Osteocyte (in vitro differentiated cells): ENCODE data around the gene ITGA1. TPM values are rescaled to one million over a fixed set of nuclear protein-coding genes. Genes with fewer than 3 reads are reported as not detected.

ENCODE experiments used
- DNase-seq: peaks from one replicate; pipeline ENCODE4 v3.0.0; 2021; ENCODE audit warnings: mixed read lengths; ENCODE audit not compliant: unreplicated experiment; ENCODE audit errors: extremely low spot score
- H3K27ac Mint-ChIP-seq: one replicate; pipeline ENCODE4 v1.8.0; 2021; ENCODE audit warnings: mild to moderate bottlenecking, mixed read lengths; ENCODE audit not compliant: unreplicated experiment
- H3K27me3 Mint-ChIP-seq: one replicate; pipeline ENCODE4 v1.8.0; 2021; ENCODE audit warnings: mixed read lengths; ENCODE audit not compliant: unreplicated experiment
- H3K36me3 Mint-ChIP-seq: one replicate; pipeline ENCODE4 v1.8.0; 2021; ENCODE audit warnings: mixed read lengths; ENCODE audit not compliant: unreplicated experiment
- H3K4me1 Mint-ChIP-seq: one replicate; pipeline ENCODE4 v1.8.0; 2021; ENCODE audit warnings: mixed read lengths; ENCODE audit not compliant: unreplicated experiment
- H3K4me3 Mint-ChIP-seq: one replicate; pipeline ENCODE4 v1.8.0; 2021; ENCODE audit warnings: mild to moderate bottlenecking, moderate library complexity, mixed read lengths; ENCODE audit not compliant: unreplicated experiment
- H3K9me3 Mint-ChIP-seq: one replicate; pipeline ENCODE4 v1.8.0; 2021; ENCODE audit warnings: mixed read lengths; ENCODE audit not compliant: unreplicated experiment
- total RNA-seq: library from RNA; stranded (reverse); gene quantifications from 2 replicates; pipeline ENCODE4 v1.2.1, GENCODE V29; 2021
- TF ChIP-seq, protein P1 (sequence below): fragments of 200-600 bp; sonication (generic); IDR thresholded peaks from 2 replicates; pipeline ENCODE4 v1.5.0; 2021; ENCODE audit warnings: antibody characterized with exemption, mild to moderate bottlenecking, moderate library complexity

ITGA1 gene
- total RNA-seq, 1 donor from 2014 or later, result 150 TPM

GRCh38 chr5:52885614-52886013, 97.9 kb downstream of the ITGA1 start:
- Mint-ChIP-seq H3K4me3 (no peak overlapping the region), H3K36me3 (peaks cover 61% of the 10 kb centered on the region), H3K27ac (peak overlapping the region; percentile 20), H3K9me3 (no peaks in the 10 kb centered on the region), H3K27me3 (no peaks in the 10 kb centered on the region), H3K4me1 (peaks cover 8% of the 10 kb centered on the region)
- no peak for DNase-seq
- TF ChIP-seq, protein P1, sequence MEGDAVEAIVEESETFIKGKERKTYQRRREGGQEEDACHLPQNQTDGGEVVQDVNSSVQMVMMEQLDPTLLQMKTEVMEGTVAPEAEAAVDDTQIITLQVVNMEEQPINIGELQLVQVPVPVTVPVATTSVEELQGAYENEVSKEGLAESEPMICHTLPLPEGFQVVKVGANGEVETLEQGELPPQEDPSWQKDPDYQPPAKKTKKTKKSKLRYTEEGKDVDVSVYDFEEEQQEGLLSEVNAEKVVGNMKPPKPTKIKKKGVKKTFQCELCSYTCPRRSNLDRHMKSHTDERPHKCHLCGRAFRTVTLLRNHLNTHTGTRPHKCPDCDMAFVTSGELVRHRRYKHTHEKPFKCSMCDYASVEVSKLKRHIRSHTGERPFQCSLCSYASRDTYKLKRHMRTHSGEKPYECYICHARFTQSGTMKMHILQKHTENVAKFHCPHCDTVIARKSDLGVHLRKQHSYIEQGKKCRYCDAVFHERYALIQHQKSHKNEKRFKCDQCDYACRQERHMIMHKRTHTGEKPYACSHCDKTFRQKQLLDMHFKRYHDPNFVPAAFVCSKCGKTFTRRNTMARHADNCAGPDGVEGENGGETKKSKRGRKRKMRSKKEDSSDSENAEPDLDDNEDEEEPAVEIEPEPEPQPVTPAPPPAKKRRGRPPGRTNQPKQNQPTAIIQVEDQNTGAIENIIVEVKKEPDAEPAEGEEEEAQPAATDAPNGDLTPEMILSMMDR, result no peak

DNA sequence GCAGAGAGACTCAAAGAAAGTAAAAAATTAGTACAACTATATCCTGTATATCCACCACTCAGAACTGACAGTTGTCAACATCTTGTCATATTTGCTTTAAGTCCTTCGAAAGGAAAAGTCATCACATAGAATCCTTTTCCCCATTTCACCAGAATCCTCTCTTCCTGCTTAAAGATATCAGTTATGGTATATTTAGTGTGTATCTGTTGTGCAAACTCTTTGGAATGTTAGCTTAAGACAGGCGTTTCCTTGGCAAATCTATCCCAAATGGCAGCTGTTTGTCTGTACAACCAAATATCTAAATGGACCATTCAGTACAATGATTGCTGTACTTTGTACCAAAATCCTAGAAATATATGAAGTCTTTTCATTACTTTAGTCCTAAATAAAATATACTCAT, 98.5 kb downstream of the ITGA1 start:
- H3K27ac Mint-ChIP-seq, result peak overlapping the region; percentile 20
- no peak for DNase-seq
- TF ChIP-seq, protein P1, result no peak
- peaks cover 8% of the 10 kb centered on the region for H3K4me1 Mint-ChIP-seq
- H3K27me3 Mint-ChIP-seq, result no peaks in the 10 kb centered on the region
- peaks cover 60% of the 10 kb centered on the region for H3K36me3 Mint-ChIP-seq
- H3K9me3 Mint-ChIP-seq, result no peaks in the 10 kb centered on the region
- H3K4me3 Mint-ChIP-seq, result no peak overlapping the region

DNA sequence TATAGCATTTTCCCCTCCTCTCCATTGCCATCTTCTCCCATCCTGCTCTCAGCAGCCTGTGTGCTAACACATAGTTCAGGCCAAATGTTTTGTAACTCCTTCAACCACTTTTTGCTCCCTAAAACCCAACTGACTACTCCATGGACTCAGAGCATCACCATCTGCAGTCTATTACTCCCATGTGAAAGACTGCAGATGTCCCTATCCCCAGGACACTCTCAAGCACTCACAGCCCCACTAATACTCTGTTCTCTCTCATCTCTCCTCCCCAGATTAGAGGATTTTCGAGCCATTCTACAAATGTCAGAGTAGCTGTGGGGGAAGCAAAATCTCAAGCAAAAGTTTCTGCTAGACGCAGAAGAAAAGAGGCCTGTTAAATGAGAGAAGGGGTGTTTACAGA, 99.3 kb downstream of the ITGA1 start:
- DNase-seq, result no peak
- peaks cover 11% of the 10 kb centered on the region for H3K4me1 Mint-ChIP-seq
- H3K4me3 Mint-ChIP-seq, result no peak overlapping the region
- H3K36me3 Mint-ChIP-seq, result peaks cover 60% of the 10 kb centered on the region
- TF ChIP-seq, protein P1, result no peak
- H3K27me3 Mint-ChIP-seq, result no peaks in the 10 kb centered on the region
- H3K9me3 Mint-ChIP-seq, result no peaks in the 10 kb centered on the region
- H3K27ac Mint-ChIP-seq, result no peak overlapping the region

DNA sequence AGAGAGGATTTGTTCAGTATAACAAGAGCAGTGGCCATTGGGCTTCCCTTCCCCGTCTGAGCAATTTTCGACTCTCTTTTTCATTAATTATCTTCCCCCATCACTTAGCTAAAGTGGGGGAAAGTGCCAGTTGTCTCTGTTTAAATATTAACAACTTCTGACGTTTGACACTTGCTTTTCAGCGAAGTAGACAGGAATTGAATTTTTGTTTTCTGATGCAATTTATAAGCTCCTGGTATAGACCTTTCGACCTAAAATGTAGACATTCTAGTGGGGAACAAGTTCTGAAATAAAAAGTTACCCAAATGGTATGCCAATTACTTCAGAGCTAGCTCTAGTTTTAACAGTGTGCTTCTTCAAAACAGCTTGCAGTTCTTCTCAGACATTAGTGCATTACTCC, 100.6 kb downstream of the ITGA1 start:
- Mint-ChIP-seq H3K4me3 (no peak overlapping the region), H3K27me3 (no peaks in the 10 kb centered on the region), H3K27ac (no peak overlapping the region), H3K4me1 (peaks cover 24% of the 10 kb centered on the region), H3K9me3 (no peaks in the 10 kb centered on the region), H3K36me3 (peaks cover 56% of the 10 kb centered on the region)
- DNase-seq, result no peak
- TF ChIP-seq, protein P1, result no peak

GRCh38 chr5:52892242-52892878, 104.6 kb downstream of the ITGA1 start:
- H3K36me3 Mint-ChIP-seq, result peaks cover 34% of the 10 kb centered on the region
- no peaks in the 10 kb centered on the region for H3K27me3 Mint-ChIP-seq
- no peak overlapping the region for H3K4me3 Mint-ChIP-seq
- no peak for DNase-seq
- H3K4me1 Mint-ChIP-seq, result peaks cover 54% of the 10 kb centered on the region
- no peaks in the 10 kb centered on the region for H3K9me3 Mint-ChIP-seq
- peak overlapping the region; percentile 33 for H3K27ac Mint-ChIP-seq
- TF ChIP-seq, protein P1, result no peak
